Neural cell (in vitro differentiated cells): Measurements from ENCODE around the gene DNHD1. TPM values are rescaled to one million over a fixed set of nuclear protein-coding genes. Genes with fewer than 3 reads are reported as not detected.

Experiments
- H2AFZ ChIP-seq: fragments of 200-600, 300-800 bp; sonication (generic), shearing (Covaris generic); 2 replicates; pipeline ENCODE4 v1.6.0; 2014; ENCODE audit warnings: low read depth, mild to moderate bottlenecking, antibody characterized with exemption, low read length, moderate library complexity
- H3F3A ChIP-seq: fragments of 200-600 bp; shearing (Covaris generic); 2 replicates; pipeline ENCODE4 v1.6.1; 2016; ENCODE audit warnings: mild to moderate bottlenecking, moderate library complexity, mixed read lengths, antibody characterized with exemption, low read length; ENCODE audit not compliant: insufficient read depth, poor library complexity, severe bottlenecking
- H3K27ac ChIP-seq: fragments of 200-600, 300-800 bp; sonication (generic), shearing (Covaris generic); 2 replicates; pipeline ENCODE4 v1.5.1; 2014; ENCODE audit warnings: mild to moderate bottlenecking, low read length, moderate library complexity
- H3K27me3 ChIP-seq: fragments of 300-800, 200-600 bp; sonication (generic), shearing (Covaris generic); 2 replicates; pipeline ENCODE4 v1.6.0; 2014; ENCODE audit warnings: mild to moderate bottlenecking, low read depth, low read length, moderate library complexity; ENCODE audit not compliant: insufficient read depth
- H3K36me3 ChIP-seq: fragments of 300-800, 200-600 bp; sonication (generic), shearing (Covaris generic); 2 replicates; pipeline ENCODE4 v1.5.1; 2014; ENCODE audit warnings: mild to moderate bottlenecking, antibody characterized with exemption, low read length, moderate library complexity; ENCODE audit not compliant: insufficient read depth
- H3K4me2 ChIP-seq: fragments of 300-800, 200-600 bp; sonication (generic), shearing (Covaris generic); 2 replicates; pipeline ENCODE4 v1.6.0; 2014; ENCODE audit warnings: mild to moderate bottlenecking, low read length
- H3K4me3 ChIP-seq: fragments of 300-800, 200-600 bp; sonication (generic), shearing (Covaris generic); 2 replicates; pipeline ENCODE4 v1.5.1; 2014; ENCODE audit warnings: mild to moderate bottlenecking, low read length, moderate library complexity
- H3K79me2 ChIP-seq: fragments of 200-600 bp; shearing (Covaris generic); replicated peaks from 2 replicates; pipeline ENCODE4 v1.6.0; 2014; ENCODE audit warnings: mild to moderate bottlenecking, low read length, moderate library complexity; ENCODE audit not compliant: insufficient read depth
- H3K9ac ChIP-seq: fragments of 300-800, 200-600 bp; sonication (generic), shearing (Covaris generic); 2 replicates; pipeline ENCODE4 v1.6.1; 2016; ENCODE audit warnings: mild to moderate bottlenecking, low read length, mixed read lengths
- H3K9me2 ChIP-seq: fragments of 200-600 bp; shearing (Covaris generic); 2 replicates; pipeline ENCODE4 v1.6.1; 2016; ENCODE audit warnings: mild to moderate bottlenecking, low read length, mixed read lengths; ENCODE audit not compliant: insufficient read depth
- H3K9me3 ChIP-seq: fragments of 200-600, 300-800 bp; sonication (generic), shearing (Covaris generic); 2 replicates; pipeline ENCODE4 v1.6.1; 2016; ENCODE audit warnings: mild to moderate bottlenecking, mixed run types, low read length, moderate library complexity, mixed read lengths
- H4K20me1 ChIP-seq: fragments of 200-600 bp; shearing (Covaris generic); 2 replicates; pipeline ENCODE4 v1.6.1; 2016; ENCODE audit warnings: mild to moderate bottlenecking, mixed run types; ENCODE audit not compliant: insufficient read depth
- CTCF ChIP-seq: fragments of 450-650 bp; IDR thresholded peaks from 2 replicates; pipeline ENCODE4 v1.5.1; 2014; ENCODE audit warnings: antibody characterized with exemption, mild to moderate bottlenecking, moderate library complexity; ENCODE audit not compliant: poor library complexity, severe bottlenecking
- EP300 ChIP-seq: fragments of 450-650 bp; conservative IDR thresholded peaks from 2 replicates; pipeline ENCODE4 v1.6.1; 2014; ENCODE audit warnings: antibody characterized with exemption, mild to moderate bottlenecking, moderate library complexity; ENCODE audit not compliant: poor library complexity, severe bottlenecking
- EZH2 ChIP-seq: fragments of 200-600, 300-800 bp; shearing (Covaris generic), sonication (generic); IDR thresholded peaks from 2 replicates; pipeline ENCODE4 v1.6.1; 2014; ENCODE audit warnings: antibody characterized with exemption, low read length, borderline replicate concordance, mild to moderate bottlenecking; ENCODE audit not compliant: insufficient read depth, poor library complexity, severe bottlenecking
- MXI1 ChIP-seq: fragments of 450-650 bp; conservative IDR thresholded peaks from 2 replicates; pipeline ENCODE4 v1.6.1; 2014; ENCODE audit warnings: antibody characterized with exemption, mild to moderate bottlenecking; ENCODE audit not compliant: poor library complexity, severe bottlenecking
- POLR2AphosphoS5 ChIP-seq: IDR thresholded peaks from 2 replicates; pipeline ENCODE4 v1.6.1; 2012
- RAD21 ChIP-seq: fragments of 450-650 bp; conservative IDR thresholded peaks from 2 replicates; pipeline ENCODE4 v1.6.1; 2014; ENCODE audit warnings: antibody characterized with exemption, mild to moderate bottlenecking, moderate library complexity
- REST ChIP-seq: IDR thresholded peaks from 2 replicates; pipeline ENCODE4 v1.6.1; 2012; ENCODE audit warnings: borderline replicate concordance
- SMC3 ChIP-seq: fragments of 450-650 bp; conservative IDR thresholded peaks from 2 replicates; pipeline ENCODE4 v1.6.1; 2014; ENCODE audit warnings: antibody characterized with exemption, mild to moderate bottlenecking, moderate library complexity; ENCODE audit not compliant: poor library complexity
- TAF1 ChIP-seq: IDR thresholded peaks from 2 replicates; pipeline ENCODE4 v1.6.1; 2012; ENCODE audit warnings: low read depth
- polyA plus RNA-seq: library from polyadenylated mRNA; depleted of rRNA; stranded (reverse); fragments of >200 nt; gene quantifications from 2 replicates; pipeline ENCODE4 v1.2.3, GENCODE V29; 2014

Gene DNHD1
- polyA plus RNA-seq, 1 donor from 2014 or later: 5.1 TPM

- Histone ChIP-seq H3K9me3 (no peaks in the 10 kb centered on the region), H3K9ac (no peak overlapping the region), H3K4me2 (no peak overlapping the region), H3K36me3 (no peaks in the 10 kb centered on the region), H4K20me1 (no peaks in the 10 kb centered on the region), H2AFZ (no peak overlapping the region), H3K79me2 (no peaks in the 10 kb centered on the region), H3K4me3 (no peak overlapping the region), H3K27ac (no peak overlapping the region), H3F3A (no peaks in the 10 kb centered on the region), H3K27me3 (no peaks in the 10 kb centered on the region), H3K9me2 (no peaks in the 10 kb centered on the region)
- TF ChIP-seq CTCF: no peak
- no peak for TF ChIP-seq EZH2
- no peak for TF ChIP-seq SMC3
Measured at GRCh38 chr11:6530848-6531247, 33.8 kb downstream of the DNHD1 start.

GRCh38 chr11:6531267-6531752, 34.2 kb downstream of the DNHD1 start:
- Histone ChIP-seq H2AFZ (no peak overlapping the region), H3K4me3 (no peak overlapping the region), H4K20me1 (no peaks in the 10 kb centered on the region), H3K9me3 (no peaks in the 10 kb centered on the region), H3K36me3 (no peaks in the 10 kb centered on the region), H3K4me2 (no peak overlapping the region), H3K9ac (no peak overlapping the region), H3K79me2 (no peaks in the 10 kb centered on the region), H3K9me2 (no peaks in the 10 kb centered on the region), H3K27ac (no peak overlapping the region), H3K27me3 (no peaks in the 10 kb centered on the region), H3F3A (no peaks in the 10 kb centered on the region)
- TF ChIP-seq TAF1 (no peak), EZH2 (no peak), MXI1 (no peak), CTCF (peak; percentile 85), EP300 (no peak), SMC3 (peak; percentile 82), RAD21 (peak; percentile 79), REST (no peak), POLR2AphosphoS5 (no peak)
